ENCODE measurements around the gene TNFRSF6B.
A peak's percentile ranks its signal among the peaks of the same experiment; 100 is the strongest.

Gene TNFRSF6B

DNA sequence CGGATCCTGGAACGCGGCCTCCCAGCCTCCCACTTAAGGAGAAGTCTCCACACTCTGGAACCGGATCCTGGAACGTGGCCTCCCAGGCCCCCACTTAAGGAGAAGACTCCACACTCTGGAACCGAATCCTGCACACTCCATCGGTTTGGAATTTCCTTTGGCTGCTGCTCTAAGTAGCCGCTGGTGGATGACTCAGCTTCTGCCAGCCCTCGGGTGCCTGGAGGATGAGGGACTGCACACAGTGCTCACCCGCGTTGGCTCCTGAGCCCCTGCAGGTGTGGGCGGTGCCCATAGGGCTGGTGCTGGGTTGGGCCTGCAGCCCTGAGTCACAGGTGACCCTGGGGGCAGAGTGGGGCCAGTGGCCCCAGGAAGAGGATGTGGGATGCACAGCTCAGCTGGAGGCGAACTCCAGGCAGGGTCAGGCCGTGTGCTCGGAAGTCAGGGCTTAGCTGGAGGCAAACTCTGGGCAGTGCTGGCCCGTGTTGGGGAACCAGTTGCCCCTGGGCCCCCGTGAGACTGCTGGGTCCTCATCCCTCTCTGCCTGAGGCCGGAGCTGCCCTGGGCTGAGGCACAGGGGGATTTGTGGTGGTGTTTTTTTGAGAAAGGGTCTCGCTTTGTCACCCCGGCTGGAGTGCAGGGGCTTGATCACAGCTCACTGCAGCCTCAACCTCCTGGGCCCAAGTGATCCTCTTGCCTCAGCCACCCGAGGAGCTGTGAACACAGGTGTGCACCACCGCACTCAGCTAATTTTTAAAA is 13.9 kb upstream of the TNFRSF6B start:
- peak in 12 of 56 donors; percentile 7 to 45 (median 16) for DNase-seq

DNA sequence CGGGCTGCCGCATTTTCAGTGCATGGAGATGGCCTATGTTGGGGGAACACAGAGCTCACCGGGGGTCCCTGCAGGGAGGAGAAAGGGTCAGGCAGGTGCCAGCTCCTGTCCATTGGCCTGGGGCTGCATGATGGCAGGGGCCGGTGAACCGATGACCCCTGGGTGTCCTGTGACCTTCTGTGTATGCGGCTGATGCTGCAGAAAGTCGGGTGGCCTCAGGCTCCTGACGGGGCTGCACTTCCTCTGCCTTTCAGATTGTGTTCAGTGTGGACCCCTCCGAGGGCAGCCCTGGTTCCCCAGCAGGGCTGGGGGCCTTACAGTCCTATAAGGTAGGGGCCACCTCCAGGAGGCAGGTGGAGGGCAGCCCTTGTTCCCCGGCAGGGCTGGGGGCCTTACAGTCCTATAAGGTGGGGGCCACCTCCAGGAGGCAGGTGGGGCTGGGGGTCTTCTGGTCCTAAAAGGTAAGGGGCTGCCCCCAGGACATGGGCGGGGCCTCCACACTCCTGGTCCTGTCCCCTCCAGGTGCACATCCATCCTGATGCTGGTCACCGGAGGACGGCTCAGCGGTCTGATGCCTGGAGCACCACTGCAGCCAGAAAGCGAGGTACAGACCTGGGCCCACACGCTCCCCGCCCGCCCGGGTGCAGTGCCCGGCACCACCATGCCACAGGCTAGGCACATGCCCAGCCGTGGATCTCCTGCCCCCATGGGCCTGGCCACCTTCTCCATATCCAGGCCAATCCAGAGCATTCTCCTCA is 11.0 kb upstream of the TNFRSF6B start:
- no peak for DNase-seq

DNA sequence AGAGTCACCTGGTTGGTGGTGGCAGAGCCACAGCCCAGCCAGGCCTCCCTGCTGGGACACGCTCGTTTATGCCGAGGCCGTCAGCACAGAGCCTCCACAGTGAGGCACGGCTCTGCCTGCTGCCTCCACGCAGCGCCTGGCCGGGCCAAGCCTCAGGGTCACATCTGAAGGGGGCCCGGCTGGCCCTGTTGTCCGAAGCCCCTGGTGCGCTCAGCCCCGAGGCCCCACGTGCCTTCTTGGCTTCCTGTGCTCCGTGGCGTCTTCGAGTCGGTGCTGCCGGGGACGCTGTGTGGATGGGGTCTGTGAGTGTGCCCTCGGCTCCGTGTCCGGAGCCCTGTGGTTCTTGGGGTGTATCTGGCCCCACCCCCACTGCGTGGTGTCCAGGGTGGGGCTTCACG is 10.4 kb upstream of the TNFRSF6B start:
- DNase-seq = no peak

DNA sequence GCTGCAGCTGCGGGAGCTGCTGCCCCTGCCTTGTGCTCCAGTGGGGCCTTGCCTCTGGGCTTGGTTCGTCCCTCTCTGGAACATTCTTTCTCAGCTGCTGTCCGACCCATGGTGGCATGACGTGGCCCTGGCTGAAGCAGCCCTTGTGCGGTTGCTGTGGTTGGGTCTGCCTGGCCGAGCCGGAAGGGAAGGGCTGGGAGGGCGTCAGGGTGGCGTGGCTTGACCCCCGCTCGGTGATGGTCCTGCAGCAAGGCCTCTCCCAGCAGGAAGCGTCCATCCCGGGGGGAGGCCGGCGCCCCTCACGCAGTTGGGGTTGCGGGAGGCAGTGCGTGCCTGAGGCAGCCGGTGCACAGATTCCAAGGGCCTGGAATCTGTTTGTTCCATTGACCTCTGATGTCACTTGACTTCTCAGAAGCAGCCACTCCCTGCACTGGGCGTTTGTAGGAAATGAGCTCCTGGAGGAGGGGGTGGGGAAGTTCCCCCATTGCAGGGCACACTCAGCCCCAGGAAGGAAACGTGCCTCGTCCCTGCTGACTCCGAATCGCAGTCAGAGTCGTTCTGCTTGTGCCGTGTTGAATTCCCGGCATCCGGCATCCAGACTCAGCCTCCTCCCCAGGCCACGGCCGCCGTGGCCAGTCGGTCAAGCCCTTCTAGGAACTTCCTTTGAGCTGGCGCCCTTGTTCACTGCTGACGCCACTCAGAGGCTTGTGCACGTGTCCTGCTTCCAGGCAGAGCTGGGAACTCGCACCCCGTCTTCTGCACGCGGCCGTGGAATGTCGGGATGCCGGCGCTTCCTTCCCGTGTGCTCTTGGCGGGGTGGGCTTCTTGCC is 9.7 kb upstream of the TNFRSF6B start:
- no peak for DNase-seq

DNA sequence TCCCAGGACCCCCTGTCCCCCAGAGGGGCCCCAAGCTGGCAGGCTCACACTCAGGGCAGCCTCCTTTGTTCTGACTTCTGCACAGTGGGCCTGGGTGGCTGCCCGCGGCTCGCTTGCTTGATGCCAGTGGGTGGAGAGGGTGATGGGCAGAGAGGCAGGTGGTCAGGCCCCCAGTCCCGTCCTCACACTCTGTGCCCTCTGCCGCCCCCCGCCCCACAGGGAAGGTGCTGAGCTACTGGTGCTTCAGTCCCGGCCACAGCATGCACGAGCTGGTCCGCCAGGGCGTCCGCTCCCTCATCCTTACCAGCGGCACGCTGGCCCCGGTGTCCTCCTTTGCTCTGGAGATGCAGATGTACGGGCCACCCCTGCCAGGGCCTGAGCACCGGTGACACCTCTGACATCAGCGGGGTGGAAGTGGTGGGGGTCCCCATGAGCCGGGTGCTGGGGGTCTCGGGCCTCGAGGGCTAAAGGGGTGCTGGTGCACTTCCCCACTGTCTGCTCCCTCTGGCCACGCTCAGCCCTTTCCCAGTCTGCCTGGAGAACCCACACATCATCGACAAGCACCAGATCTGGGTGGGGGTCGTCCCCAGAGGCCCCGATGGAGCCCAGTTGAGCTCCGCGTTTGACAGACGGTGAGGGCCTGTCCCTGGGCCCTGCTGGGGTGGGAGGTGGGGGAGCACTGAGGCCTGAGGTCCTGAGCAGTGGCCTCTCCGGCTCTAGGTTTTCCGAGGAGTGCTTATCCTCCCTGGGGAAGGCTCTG is 8.9 kb upstream of the TNFRSF6B start:
- no peak for DNase-seq

DNA sequence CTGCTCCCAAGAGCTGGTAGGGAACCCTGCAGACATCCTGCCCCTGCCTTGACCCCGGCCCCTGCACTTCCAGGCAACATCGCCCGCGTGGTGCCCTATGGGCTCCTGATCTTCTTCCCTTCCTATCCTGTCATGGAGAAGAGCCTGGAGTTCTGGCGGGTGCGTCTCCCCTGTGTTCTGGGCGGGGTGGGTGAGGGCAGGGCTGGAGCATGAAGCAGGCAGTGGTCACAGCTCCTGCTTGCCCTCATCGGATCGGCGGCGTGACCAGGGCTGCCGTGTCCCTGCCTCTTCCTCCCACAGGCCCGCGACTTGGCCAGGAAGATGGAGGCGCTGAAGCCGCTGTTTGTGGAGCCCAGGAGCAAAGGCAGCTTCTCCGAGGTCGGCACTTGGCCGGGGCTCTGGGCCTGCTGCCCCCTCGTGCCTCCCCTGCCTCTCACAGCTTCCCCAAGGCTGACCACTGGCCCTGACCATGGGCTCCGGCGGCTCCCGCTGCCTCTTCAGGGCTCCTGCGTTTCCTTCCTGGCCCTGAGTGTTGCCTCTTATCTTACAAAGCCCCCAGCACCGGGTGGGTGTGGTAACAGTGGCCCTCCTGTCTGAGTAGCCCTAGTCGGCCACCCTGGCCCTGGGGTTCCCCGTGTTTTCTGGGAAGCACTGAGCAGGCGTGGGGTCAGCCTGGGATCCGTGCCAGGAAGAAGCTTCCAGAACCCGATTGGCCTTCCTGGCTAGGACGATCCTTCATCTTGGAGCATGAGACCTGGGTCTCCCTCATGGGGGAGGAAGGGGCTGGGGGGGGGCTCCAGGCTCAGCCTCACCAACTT is 8.0 kb upstream of the TNFRSF6B start:
- DNase-seq = no peak

DNA sequence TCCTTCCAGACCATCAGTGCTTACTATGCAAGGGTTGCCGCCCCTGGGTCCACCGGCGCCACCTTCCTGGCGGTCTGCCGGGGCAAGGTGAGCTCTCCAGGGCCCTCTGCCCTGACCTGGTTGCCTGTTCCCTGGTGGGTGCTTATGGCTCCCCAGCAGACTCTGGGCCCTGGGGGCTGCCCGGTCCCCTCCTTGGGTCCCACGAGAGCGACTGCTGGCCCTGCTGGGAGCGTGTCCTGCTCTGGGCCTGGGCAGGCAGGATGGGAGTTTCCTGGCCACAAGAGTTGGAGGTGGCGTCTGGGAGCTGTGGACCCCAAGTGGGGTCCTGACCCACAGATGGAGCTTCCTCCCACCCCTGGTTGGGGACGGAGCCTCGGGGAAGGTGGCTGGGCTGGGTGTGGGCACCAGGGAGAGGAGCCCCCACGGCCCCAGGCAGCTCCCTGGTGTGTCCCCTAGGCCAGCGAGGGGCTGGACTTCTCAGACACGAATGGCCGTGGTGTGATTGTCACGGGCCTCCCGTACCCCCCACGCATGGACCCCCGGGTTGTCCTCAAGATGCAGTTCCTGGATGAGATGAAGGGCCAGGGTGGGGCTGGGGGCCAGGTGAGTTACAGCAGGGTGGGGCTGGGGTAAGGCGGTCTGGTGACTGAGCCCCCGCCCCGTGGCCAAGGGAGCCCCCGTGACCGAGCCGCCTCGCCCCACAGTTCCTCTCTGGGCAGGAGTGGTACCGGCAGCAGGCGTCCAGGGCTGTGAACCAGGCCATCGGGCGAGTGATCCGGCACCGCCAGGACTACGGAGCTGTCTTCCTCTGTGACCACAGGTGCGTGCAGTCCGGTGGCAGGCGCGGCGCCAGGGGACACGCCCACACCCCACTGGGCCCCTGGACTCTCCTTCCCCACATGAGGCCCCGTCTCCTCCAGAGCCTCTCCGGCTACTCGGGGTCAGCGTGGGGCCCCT is 7.1 kb upstream of the TNFRSF6B start:
- no peak for DNase-seq

DNA sequence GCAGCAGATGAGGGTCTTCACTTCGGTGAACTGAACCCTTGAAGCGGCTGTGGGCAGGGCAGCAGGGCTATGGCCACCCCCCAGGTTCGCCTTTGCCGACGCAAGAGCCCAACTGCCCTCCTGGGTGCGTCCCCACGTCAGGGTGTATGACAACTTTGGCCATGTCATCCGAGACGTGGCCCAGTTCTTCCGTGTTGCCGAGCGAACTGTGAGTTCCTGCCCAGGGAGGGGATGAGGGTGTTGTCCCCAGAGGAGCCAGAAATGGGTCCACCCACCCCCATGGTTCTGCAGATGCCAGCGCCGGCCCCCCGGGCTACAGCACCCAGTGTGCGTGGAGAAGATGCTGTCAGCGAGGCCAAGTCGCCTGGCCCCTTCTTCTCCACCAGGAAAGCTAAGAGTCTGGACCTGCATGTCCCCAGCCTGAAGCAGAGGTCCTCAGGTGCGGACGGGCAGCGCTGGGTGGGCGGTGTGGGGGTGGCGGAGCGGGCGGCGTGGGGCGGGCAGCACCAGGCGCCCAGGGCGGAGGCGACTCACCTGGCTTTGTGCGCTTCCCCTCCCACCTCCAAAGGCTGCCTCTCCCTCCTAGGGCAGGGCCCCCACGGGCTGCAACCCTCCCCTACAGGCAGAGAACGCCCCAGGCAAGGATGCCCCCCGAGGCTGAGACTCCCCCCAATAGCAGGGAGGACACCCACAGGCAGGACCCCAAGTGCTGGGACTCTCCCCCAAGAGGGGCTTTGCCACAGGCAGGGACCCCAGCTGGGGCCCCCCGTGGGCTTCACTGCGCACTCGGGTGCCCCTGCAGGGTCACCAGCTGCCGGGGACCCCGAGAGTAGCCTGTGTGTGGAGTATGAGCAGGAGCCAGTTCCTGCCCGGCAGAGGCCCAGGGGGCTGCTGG is 6.2 kb upstream of the TNFRSF6B start:
- no peak for DNase-seq

DNA sequence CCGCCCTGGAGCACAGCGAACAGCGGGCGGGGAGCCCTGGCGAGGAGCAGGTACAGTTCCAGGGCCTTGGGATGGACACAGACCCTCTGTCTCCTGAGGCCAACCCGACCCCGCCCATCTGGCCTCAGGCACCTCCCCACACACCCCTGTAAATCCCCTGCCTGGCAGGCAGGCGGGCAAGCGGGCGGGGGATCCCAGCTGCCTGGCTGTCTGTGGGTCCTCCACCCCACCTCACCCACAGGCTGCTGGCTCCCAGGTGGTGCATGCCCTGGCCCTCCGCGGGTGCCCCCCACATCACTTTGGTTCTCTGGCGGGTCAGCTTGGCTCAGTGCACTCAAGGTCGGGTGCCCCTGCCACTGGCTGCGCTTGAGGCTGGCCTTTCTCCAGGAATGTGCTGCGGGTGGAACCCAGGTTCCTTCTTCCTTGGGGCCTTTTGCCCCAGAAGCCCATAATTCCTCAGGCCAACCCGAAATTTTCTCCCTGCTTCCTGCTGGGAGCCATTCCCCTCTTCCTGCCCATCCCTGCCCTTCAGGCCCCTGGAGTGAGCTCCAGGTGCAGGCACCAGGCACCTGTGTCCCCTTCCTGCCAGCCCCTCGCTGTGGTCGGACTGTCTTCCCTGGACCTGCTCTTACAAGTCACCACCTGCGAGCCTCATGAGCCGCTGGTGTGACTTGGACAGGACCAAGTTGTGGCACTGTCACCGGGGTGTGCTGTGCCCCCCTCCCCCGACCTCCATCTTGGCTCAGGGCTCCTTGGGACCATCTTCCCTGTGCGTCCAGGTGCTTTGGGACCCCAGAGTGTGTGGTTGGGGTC is 5.3 kb upstream of the TNFRSF6B start:
- no peak for DNase-seq

DNA sequence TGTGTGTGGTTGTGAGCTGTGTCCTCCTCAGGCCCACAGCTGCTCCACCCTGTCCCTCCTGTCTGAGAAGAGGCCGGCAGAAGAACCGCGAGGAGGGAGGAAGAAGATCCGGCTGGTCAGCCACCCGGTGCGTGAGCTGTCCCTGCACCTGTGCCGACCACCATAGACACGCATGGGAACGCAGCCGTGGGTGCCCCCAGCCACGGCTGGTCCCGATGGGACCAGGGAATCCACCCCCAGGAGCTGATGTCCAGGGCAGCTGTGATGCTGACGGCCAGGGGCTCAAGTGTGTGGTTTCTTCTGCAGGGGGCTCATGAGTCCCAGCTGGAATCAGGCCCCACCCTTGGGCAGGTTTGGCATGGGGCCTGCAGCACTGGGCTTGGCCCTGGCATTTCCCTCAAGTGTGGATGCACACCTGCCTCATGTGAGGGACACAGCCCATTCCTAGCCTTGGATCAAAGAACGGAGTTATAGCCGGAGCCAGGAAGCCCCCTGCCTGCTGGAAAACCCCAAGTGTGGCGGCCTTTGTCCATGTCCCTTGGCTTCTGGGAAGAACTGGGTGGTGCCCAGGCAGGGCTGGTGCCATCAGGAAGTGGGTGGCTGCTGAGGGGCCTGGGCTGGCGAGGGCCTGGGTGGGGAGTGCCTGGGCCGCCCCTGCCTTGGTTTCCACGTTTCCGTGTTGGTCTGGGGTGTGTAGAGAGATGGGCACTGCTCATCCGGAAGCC is 4.6 kb upstream of the TNFRSF6B start:
- no peak for DNase-seq

DNA sequence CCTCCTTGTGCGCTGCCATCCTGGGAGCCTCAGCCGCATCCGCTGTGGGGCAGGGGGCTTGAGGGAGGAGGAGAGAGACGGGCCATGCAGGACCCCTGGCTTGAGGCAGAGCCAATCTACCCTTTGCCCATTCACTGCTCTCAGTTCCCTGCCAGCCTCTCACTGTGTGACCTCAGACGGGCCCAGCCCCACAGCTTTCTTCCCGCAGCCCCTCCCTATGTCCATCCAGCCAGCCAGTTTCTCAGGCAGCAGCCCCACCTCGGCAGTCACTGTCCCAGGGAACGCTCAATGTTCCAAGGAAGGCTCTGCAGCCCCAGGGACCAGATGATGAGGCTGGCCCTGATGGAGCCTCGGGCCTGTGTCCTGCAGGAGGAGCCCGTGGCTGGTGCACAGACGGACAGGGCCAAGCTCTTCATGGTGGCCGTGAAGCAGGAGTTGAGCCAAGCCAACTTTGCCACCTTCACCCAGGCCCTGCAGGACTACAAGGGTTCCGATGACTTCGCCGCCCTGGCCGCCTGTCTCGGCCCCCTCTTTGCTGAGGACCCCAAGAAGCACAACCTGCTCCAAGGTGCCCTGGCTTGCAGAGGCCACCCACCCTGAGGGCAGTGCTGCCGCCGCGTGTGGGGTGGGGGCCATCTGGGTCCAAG is 3.9 kb upstream of the TNFRSF6B start:
- no peak for DNase-seq

DNA sequence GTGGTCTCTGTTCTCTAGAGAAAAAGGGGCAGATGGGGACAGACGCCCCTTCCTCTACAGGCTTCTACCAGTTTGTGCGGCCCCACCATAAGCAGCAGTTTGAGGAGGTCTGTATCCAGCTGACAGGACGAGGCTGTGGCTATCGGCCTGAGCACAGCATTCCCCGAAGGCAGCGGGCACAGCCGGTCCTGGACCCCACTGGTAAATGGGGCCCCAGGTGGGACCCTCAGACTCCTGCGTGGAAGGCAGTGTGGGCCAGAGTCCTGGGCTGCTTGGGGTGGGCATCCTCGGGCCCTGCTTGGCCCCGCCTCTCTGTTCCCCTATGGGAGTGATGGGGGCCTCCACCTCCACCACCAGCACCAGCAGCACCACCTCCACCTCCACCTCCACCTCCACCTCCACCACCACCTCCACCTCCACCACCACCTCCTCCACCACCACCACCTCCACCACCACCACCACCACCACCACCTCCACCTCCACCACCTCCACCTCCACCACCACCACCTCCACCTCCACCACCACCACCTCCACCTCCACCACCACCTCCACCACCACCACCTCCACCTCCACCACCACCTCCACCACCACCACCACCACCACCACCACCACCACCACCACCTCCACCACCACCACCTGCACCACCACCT is 3.2 kb upstream of the TNFRSF6B start:
- peak in 5 of 56 donors; percentile 7 to 65 (median 18) for DNase-seq

DNA sequence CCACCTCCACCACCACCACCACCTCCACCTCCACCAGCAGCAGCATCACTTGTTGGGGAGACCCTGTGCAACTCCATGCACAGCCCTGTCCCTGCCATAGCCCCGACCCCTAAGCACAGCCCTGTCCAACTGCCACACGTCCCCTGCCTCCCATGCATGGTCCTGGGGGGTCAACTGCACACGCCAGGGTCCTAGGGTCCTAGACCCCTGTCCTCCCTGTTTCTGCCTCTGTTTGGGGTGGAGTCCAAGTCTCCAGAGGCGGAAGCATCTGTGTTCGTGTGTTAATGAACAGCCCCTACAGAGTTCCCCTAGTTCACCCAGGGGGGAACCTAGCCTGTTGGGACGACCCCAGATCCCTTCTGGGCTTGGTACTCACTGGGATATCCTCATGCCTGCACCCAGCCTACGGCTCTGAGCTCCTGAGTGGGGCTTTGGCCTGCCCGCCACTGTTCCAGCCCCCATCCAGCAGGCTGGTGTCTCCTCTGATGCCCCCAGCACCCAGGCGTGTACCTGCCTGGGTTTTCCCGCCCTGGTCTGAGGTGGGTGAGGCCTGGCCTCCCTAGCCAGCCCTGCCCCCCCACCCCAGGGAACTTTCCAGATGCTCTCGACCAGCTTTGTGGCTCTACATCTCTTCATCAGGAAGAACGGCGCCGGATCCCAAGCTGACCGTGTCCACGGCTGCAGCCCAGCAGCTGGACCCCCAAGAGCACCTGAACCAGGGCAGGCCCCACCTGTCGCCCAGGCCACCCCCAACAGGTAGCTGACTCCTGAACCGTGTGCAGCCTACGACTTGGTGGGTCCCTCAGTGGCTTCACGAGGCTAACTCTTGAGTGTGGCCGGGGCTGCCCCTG is 2.5 kb upstream of the TNFRSF6B start:
- DNase-seq = no peak
